Myocyte (in vitro differentiated cells): ENCODE data around the gene NFATC2IP. TPM values are rescaled to one million over a fixed set of nuclear protein-coding genes. Genes with fewer than 3 reads are reported as not detected.
"Not testable (repeated sequence)": the region's sequence is repeated elsewhere in the genome, so short reads cannot be mapped to it uniquely, and the experiment has no call there.

Experiments used
- DNase-seq: peaks from one replicate; pipeline ENCODE4 v3.0.0-alpha.2; 2012; ENCODE audit warnings: low read depth
- total RNA-seq: library from RNA; depleted of rRNA; stranded (reverse); fragments of >200 nt; gene quantifications from 2 replicates; pipeline ENCODE4 v1.2.3, GENCODE V29; 2014

Gene NFATC2IP
- total RNA-seq, 1 donor from 2014 or later: 17.9 TPM

GRCh38 chr16:28925386-28926228 lies 25.1 kb upstream of the NFATC2IP start:
- peak; percentile 80 for DNase-seq

GRCh38 chr16:28926284-28926683 lies 24.5 kb upstream of the NFATC2IP start:
- not testable (repeated sequence) for DNase-seq

- no peak for DNase-seq
These were observed 22.9 kb upstream of the NFATC2IP start for GRCh38 chr16:28927815-28928214.

- no peak for DNase-seq
These were observed 20.5 kb upstream of the NFATC2IP start for GRCh38 chr16:28930203-28930602.

- DNase-seq: no peak
These were observed 20.1 kb upstream of the NFATC2IP start for GRCh38 chr16:28930652-28931051.

- DNase-seq: no peak
These were observed 18.9 kb upstream of the NFATC2IP start, which contains the start of gene CD19 for GRCh38 chr16:28931801-28932225. TSS of gene CD19 (plus strand) at chr16:28931971. CDS start at chr16:28932001, 30 bp downstream.

GRCh38 chr16:28932339-28933141 lies 18.2 kb upstream of the NFATC2IP start:
- no peak for DNase-seq

- DNase-seq: no peak
These were observed 17.6 kb upstream of the NFATC2IP start for GRCh38 chr16:28933171-28933570.

GRCh38 chr16:28935346-28935745 lies 15.4 kb upstream of the NFATC2IP start:
- peak; percentile 40 for DNase-seq

GRCh38 chr16:28935924-28936783 lies 14.6 kb upstream of the NFATC2IP start:
- DNase-seq: peak; percentile 47

GRCh38 chr16:28936784-28937155 lies 14.0 kb upstream of the NFATC2IP start:
- no peak for DNase-seq

GRCh38 chr16:28937222-28937876 lies 13.4 kb upstream of the NFATC2IP start:
- no peak for DNase-seq

GRCh38 chr16:28938721-28939120 lies 12.0 kb upstream of the NFATC2IP start:
- DNase-seq: no peak

- not testable (repeated sequence) for DNase-seq
These were observed 10.9 kb upstream of the NFATC2IP start for GRCh38 chr16:28939825-28940224.

GRCh38 chr16:28943281-28943680 lies 7.5 kb upstream of the NFATC2IP start:
- DNase-seq: peak; percentile 46

GRCh38 chr16:28946681-28947080 lies 4.1 kb upstream of the NFATC2IP start:
- no peak for DNase-seq

- DNase-seq: no peak
These were observed 740 bp downstream of the NFATC2IP start for GRCh38 chr16:28951410-28951943.

GRCh38 chr16:28958216-28958615 lies 7.5 kb downstream of the NFATC2IP start:
- DNase-seq: no peak

GRCh38 chr16:28958836-28959235 lies 8.1 kb downstream of the NFATC2IP start:
- DNase-seq: no peak

GRCh38 chr16:28964072-28964471 lies 13.3 kb downstream of the NFATC2IP start:
- no peak for DNase-seq
